ENCODE data around the gene LY6G5C. TPM values are rescaled to one million over a fixed set of nuclear protein-coding genes. Genes with fewer than 3 reads are reported as not detected.

LY6G5C gene
- 2.5 and 3.3 TPM in 2 replicates for total RNA-seq

GRCh38 chr6:31680226-31681134 lies at the start of gene LY6G5C:
LY6G5C (minus strand) TSS chr6:31681067; CDS start chr6:31680373, 694 bp downstream.

GRCh38 chr6:31728767-31729514 lies 48.1 kb upstream of the LY6G5C start, which contains the start of gene DDAH2:
DDAH2 (minus strand) TSS chr6:31729299; CDS start chr6:31729161, 138 bp downstream.

GRCh38 chr6:31723245-31723979 lies 42.5 kb upstream of the LY6G5C start, which contains the start of gene MPIG6B:
MPIG6B (plus strand) TSS chr6:31723373; CDS start chr6:31723384, 11 bp downstream.

GRCh38 chr6:31721351-31722020 lies 40.6 kb upstream of the LY6G5C start, which contains the start of gene LY6G6C:
LY6G6C (minus strand) TSS chr6:31721746; CDS start chr6:31721679, 67 bp downstream.

GRCh38 chr6:31715022-31715958 lies 34.4 kb upstream of the LY6G5C start, which contains the start of gene LY6G6D:
LY6G6D (plus strand) TSS chr6:31715348; CDS start chr6:31715356, 8 bp downstream.

GRCh38 chr6:31706599-31706998 lies 25.7 kb upstream of the LY6G5C start, which contains the start of gene LY6G6F:
LY6G6F (plus strand) TSS chr6:31706866; CDS start chr6:31706907, 41 bp downstream.

GRCh38 chr6:31702819-31703716 lies 22.2 kb upstream of the LY6G5C start, which contains the start of gene ABHD16A:
ABHD16A (minus strand) TSS chr6:31703324; CDS start chr6:31703281, 43 bp downstream.

GRCh38 chr6:31669676-31670075 lies 11.2 kb downstream of the LY6G5C start, which contains the start of gene LY6G5B:
LY6G5B (plus strand) TSS chr6:31669976; CDS start chr6:31670951, 975 bp downstream.

GRCh38 chr6:31665501-31666336 lies 15.1 kb downstream of the LY6G5C start, which contains the start of gene CSNK2B:
CSNK2B (plus strand) TSS chr6:31666080; CDS start chr6:31666832, 752 bp downstream.

GRCh38 chr6:31664790-31665500 lies 15.9 kb downstream of the LY6G5C start, which contains the start of gene GPANK1:
GPANK1 (minus strand) TSS chr6:31664997; CDS start chr6:31664478, 519 bp downstream.

GRCh38 chr6:31660381-31661261 lies 20.2 kb downstream of the LY6G5C start, which contains the start of gene C6orf47:
C6orf47 (minus strand) TSS chr6:31660778; CDS start chr6:31659947, 831 bp downstream.

GRCh38 chr6:31655349-31656237 lies 25.3 kb downstream of the LY6G5C start, which contains the start of gene APOM:
APOM (plus strand) TSS chr6:31655894; CDS start chr6:31655967, 73 bp downstream.

All from mammary microvascular endothelial cell (primary cell).